HG03103 (cell line): ENCODE results near the gene ALDH1A3.

Source experiments
- ATAC-seq: cut with Tn5 transposase; IDR thresholded peaks from one replicate; pipeline ENCODE4 v1.9.1; 2021; ENCODE audit warnings: low read depth; ENCODE audit not compliant: unreplicated experiment

The ALDH1A3 gene

GRCh38 chr15:100858294-100858693 is 21.3 kb upstream of the ALDH1A3 start:
- no peak for ATAC-seq

- no peak for ATAC-seq
These were observed 19.4 kb upstream of the ALDH1A3 start for GRCh38 chr15:100859970-100860828.

GRCh38 chr15:100860829-100861510 is 18.7 kb upstream of the ALDH1A3 start:
- no peak for ATAC-seq

GRCh38 chr15:100861511-100861991 is 18.1 kb upstream of the ALDH1A3 start:
- no peak for ATAC-seq

GRCh38 chr15:100862162-100862561 is 17.5 kb upstream of the ALDH1A3 start:
- no peak for ATAC-seq

- ATAC-seq, result no peak
These were observed 16.4 kb upstream of the ALDH1A3 start for GRCh38 chr15:100863075-100863795.

- no peak for ATAC-seq
These were observed 15.8 kb upstream of the ALDH1A3 start for GRCh38 chr15:100863796-100864267.

GRCh38 chr15:100866386-100867330 is 13.0 kb upstream of the ALDH1A3 start:
- ATAC-seq, result no peak

GRCh38 chr15:100867433-100867832 is 12.2 kb upstream of the ALDH1A3 start:
- no peak for ATAC-seq

- ATAC-seq, result no peak
These were observed 10.3 kb upstream of the ALDH1A3 start for GRCh38 chr15:100869151-100869999.

GRCh38 chr15:100873029-100873677 is 6.5 kb upstream of the ALDH1A3 start:
- ATAC-seq, result no peak

GRCh38 chr15:100875495-100875894 is 4.1 kb upstream of the ALDH1A3 start:
- no peak for ATAC-seq

GRCh38 chr15:100875976-100876375 is 3.7 kb upstream of the ALDH1A3 start:
- ATAC-seq, result no peak

GRCh38 chr15:100877551-100877950 is 2.1 kb upstream of the ALDH1A3 start:
- ATAC-seq, result no peak

- ATAC-seq, result no peak
These were observed 1.5 kb upstream of the ALDH1A3 start for GRCh38 chr15:100878130-100878529.

GRCh38 chr15:100878648-100879047 is 983 bp upstream of the ALDH1A3 start:
- no peak for ATAC-seq

- no peak for ATAC-seq
These were observed 569 bp upstream of the ALDH1A3 start for GRCh38 chr15:100879061-100879463.

- no peak for ATAC-seq
These were observed 687 bp downstream of the ALDH1A3 start for GRCh38 chr15:100880139-100880896.
